SK-N-SH (cell line): ENCODE results near the gene DUXB. TPM values are rescaled to one million over a fixed set of nuclear protein-coding genes. Genes with fewer than 3 reads are reported as not detected.

Source experiments
- CTCF ChIA-PET: fragments of 300-600, 350-600 bp; formaldehyde crosslinking; extraction: SDS; loops from one replicate; lab custom pipeline; 2021; lab: Yijun Ruan, JAX
- POLR2A ChIA-PET: fragments of 350-600 bp; sonication (Branson Sonifier 250); formaldehyde crosslinking; extraction: SDS; loops from one replicate; lab custom pipeline; 2020; ENCODE audit warnings: antibody characterized with exemption, inconsistent platforms; lab: Yijun Ruan, JAX
- DNase-seq: peaks from one replicate; pipeline ENCODE4 v3.0.0; 2012
- H2AFZ ChIP-seq: fragments of 200-600 bp; sonication (generic); 2 replicates; pipeline ENCODE4 v1.8.1; 2016; ENCODE audit warnings: antibody characterized with exemption, mild to moderate bottlenecking, low read depth
- H3F3A ChIP-seq: fragments of 200-600 bp; sonication (generic); replicated peaks from 2 replicates; pipeline ENCODE3; 2016; ENCODE audit warnings: antibody characterized with exemption, mild to moderate bottlenecking; ENCODE audit not compliant: insufficient read depth
- H3K27ac ChIP-seq, 2 experiments: fragments of 200-500 bp in 1 of 2; fragments of 200-600 bp in 1 of 2; sonication (Bioruptor generic) in 1 of 2; sonication (generic), shearing (Covaris generic) in 1 of 2; 2 replicates each; pipeline versions ENCODE4 v1.5.1 to v1.6.1; 2014 to 2016; ENCODE audit warnings: low read depth in 2 of 2, inconsistent platforms in 1 of 2, low read length in 1 of 2, mild to moderate bottlenecking in 1 of 2, mixed read lengths in 1 of 2
- H3K27me3 ChIP-seq: fragments of 200-600 bp; sonication (generic), shearing (Covaris generic); 2 replicates; pipeline ENCODE4 v1.6.1; 2016; ENCODE audit warnings: mixed run types; ENCODE audit not compliant: insufficient read depth
- H3K36me3 ChIP-seq, 2 experiments: fragments of 200-500 bp in 1 of 2; fragments of 200-600 bp in 1 of 2; sonication (Bioruptor generic) in 1 of 2; sonication (generic) in 1 of 2; replicated peaks in 1 of 2; 2 replicates each; pipeline versions ENCODE3 to v1.5.1; 2014 to 2016; ENCODE audit warnings: low read length in 1 of 2, mild to moderate bottlenecking in 1 of 2; ENCODE audit not compliant: insufficient read depth in 2 of 2, control insufficient read depth in 1 of 2
- H3K4me1 ChIP-seq, 2 experiments: fragments of 200-500 bp in 1 of 2; fragments of 200-600 bp in 1 of 2; sonication (Bioruptor generic) in 1 of 2; sonication (generic), shearing (Covaris generic) in 1 of 2; 2 replicates each; pipeline versions ENCODE4 v1.5.1 to v1.6.1; 2014 to 2016; ENCODE audit warnings: low read depth in 1 of 2, low read length in 1 of 2, mixed run types in 1 of 2; ENCODE audit not compliant: insufficient read depth in 2 of 2, control insufficient read depth in 1 of 2
- H3K4me2 ChIP-seq: fragments of 200-600 bp; sonication (generic), shearing (Covaris generic); 2 replicates; pipeline ENCODE4 v1.6.1; 2017; ENCODE audit warnings: mixed run types
- H3K4me3 ChIP-seq, 2 experiments: fragments of 200-500 bp in 1 of 2; fragments of 200-600 bp in 1 of 2; sonication (Bioruptor generic) in 1 of 2; sonication (generic), shearing (Covaris generic) in 1 of 2; 2 replicates each; pipeline versions ENCODE4 v1.5.1 to v1.8.1; 2014 to 2016; ENCODE audit warnings: low read depth in 2 of 2, inconsistent platforms in 1 of 2, low read length in 1 of 2, mild to moderate bottlenecking in 1 of 2, mixed read lengths in 1 of 2, moderate library complexity in 1 of 2
- H3K79me2 ChIP-seq: fragments of 200-600 bp; sonication (generic); 2 replicates; pipeline ENCODE4 v1.8.1; 2017; ENCODE audit warnings: mild to moderate bottlenecking; ENCODE audit not compliant: insufficient read depth
- H3K9ac ChIP-seq: fragments of 200-600 bp; sonication (generic); 2 replicates; pipeline ENCODE4 v1.6.1; 2017; ENCODE audit warnings: mixed run types
- H3K9me2 ChIP-seq: fragments of 200-600 bp; sonication (generic); 2 replicates; pipeline ENCODE4 v1.6.1; 2017; ENCODE audit warnings: mixed run types
- H3K9me3 ChIP-seq: fragments of 200-600 bp; sonication (generic); 2 replicates; pipeline ENCODE4 v1.6.1; 2017; ENCODE audit warnings: mixed run types, mild to moderate bottlenecking, moderate library complexity
- H4K20me1 ChIP-seq: fragments of 200-600 bp; sonication (generic); 2 replicates; pipeline ENCODE4 v1.6.1; 2017; ENCODE audit warnings: mild to moderate bottlenecking, mixed run types; ENCODE audit not compliant: insufficient read depth
- EP300 ChIP-seq, 2 experiments: IDR thresholded peaks; 2 replicates each; pipeline versions ENCODE4 v1.4.0 to v1.6.1; 2012; ENCODE audit warnings: borderline replicate concordance in 1 of 2, low read depth in 1 of 2, low read length in 1 of 2
- EZH2phosphoT487 ChIP-seq: fragments of 200-600 bp; sonication (generic); IDR thresholded peaks from 2 replicates; pipeline ENCODE4 v1.6.1; 2017; ENCODE audit warnings: low read depth, mixed run types, mild to moderate bottlenecking, antibody characterized with exemption, moderate library complexity, borderline replicate concordance
- FOSL2 ChIP-seq: IDR thresholded peaks from 2 replicates; pipeline ENCODE4 v1.4.0; 2012; ENCODE audit warnings: low read depth, mild to moderate bottlenecking, moderate library complexity, borderline replicate concordance
- FOXJ3 ChIP-seq: sonication (generic); formaldehyde crosslinking; IDR thresholded peaks from 2 replicates; pipeline ENCODE4 v1.5.1; 2020; ENCODE audit warnings: mild to moderate bottlenecking, missing genetic modification reagents
- FOXM1 ChIP-seq: IDR thresholded peaks from 2 replicates; pipeline ENCODE4 v1.4.0; 2012; ENCODE audit warnings: low read depth, mild to moderate bottlenecking
- GABPA ChIP-seq: IDR thresholded peaks from 2 replicates; pipeline ENCODE4 v1.4.0; 2012; ENCODE audit warnings: low read depth, mild to moderate bottlenecking
- GATA2 ChIP-seq: sonication (generic); formaldehyde crosslinking; IDR thresholded peaks from 2 replicates; pipeline ENCODE4 v1.5.0; 2020; ENCODE audit warnings: mild to moderate bottlenecking, missing genetic modification reagents
- JUND ChIP-seq: IDR thresholded peaks from 2 replicates; pipeline ENCODE4 v1.4.0; 2012
- MAX ChIP-seq: IDR thresholded peaks from 2 replicates; pipeline ENCODE4 v1.4.0; 2012; ENCODE audit warnings: low read depth
- MXI1 ChIP-seq: IDR thresholded peaks from 2 replicates; pipeline ENCODE4 v1.6.1; 2012; ENCODE audit warnings: mild to moderate bottlenecking, low read depth, low read length, improper control_type of control experiment
- NFIC ChIP-seq: IDR thresholded peaks from 2 replicates; pipeline ENCODE4 v1.4.0; 2012; ENCODE audit warnings: borderline replicate concordance
- NRF1 ChIP-seq: IDR thresholded peaks from 2 replicates; pipeline ENCODE4 v1.6.1; 2012; ENCODE audit warnings: low read depth, mild to moderate bottlenecking, low read length
- RAD21 ChIP-seq: IDR thresholded peaks from 2 replicates; pipeline ENCODE4 v1.6.1; 2012; ENCODE audit warnings: mild to moderate bottlenecking, low read length
- REST ChIP-seq: IDR thresholded peaks from 2 replicates; pipeline ENCODE4 v1.6.1; 2012; ENCODE audit warnings: mild to moderate bottlenecking, low read depth, low read length, moderate library complexity
- SMC3 ChIP-seq: IDR thresholded peaks from 2 replicates; pipeline ENCODE4 v1.6.1; 2012; ENCODE audit warnings: low read depth, low read length, improper control_type of control experiment
- TAF1 ChIP-seq: IDR thresholded peaks from 2 replicates; pipeline ENCODE4 v1.6.1; 2012; ENCODE audit warnings: low read depth, mild to moderate bottlenecking, low read length, moderate library complexity, borderline replicate concordance
- USF1 ChIP-seq: IDR thresholded peaks from 2 replicates; pipeline ENCODE4 v1.4.0; 2012; ENCODE audit warnings: low read depth, borderline replicate concordance
- USF2 ChIP-seq: fragments of 150-350 bp; IDR thresholded peaks from 2 replicates; pipeline ENCODE4 v1.6.1; 2017; ENCODE audit warnings: antibody characterized with exemption, low read length, low read depth, borderline replicate concordance
- YY1 ChIP-seq: IDR thresholded peaks from 2 replicates; pipeline ENCODE4 v1.4.0; 2012; ENCODE audit warnings: low read depth, mild to moderate bottlenecking
- ZBTB33 ChIP-seq: IDR thresholded peaks from 2 replicates; pipeline ENCODE4 v1.4.0; 2012; ENCODE audit warnings: low read depth, borderline replicate concordance
- WGBS: methylation state at CpG from one replicate; pipeline ENCODE4 v1.1.6; 2017; ENCODE audit warnings: low lambda C conversion rate; 5-methylcytosine and 5-hydroxymethylcytosine counted together
- polyA plus RNA-seq, 3 experiments: library from polyadenylated mRNA; depleted of rRNA; stranded (reverse); fragments of >200 nt; gene quantifications; 2 replicates each; pipeline ENCODE4 v1.2.3, GENCODE V29; 2012

Gene DUXB
- polyA plus RNA-seq (2012; rRNA removed): not detected in 2 replicates
- not detected in 2 replicates for polyA plus RNA-seq (2012; cell fraction: cytosol; rRNA removed)
- not detected in 2 replicates for polyA plus RNA-seq (2012; cell fraction: nucleus; rRNA removed)

GRCh38 chr16:75701361-75701760 lies at the start of gene DUXB:
TSS of gene DUXB (minus strand) at chr16:75701461. CDS start at chr16:75701418, 43 bp downstream.
- POLR2A ChIA-PET: no interaction called here

More at GRCh38 chr16:75701361-75701760, at the start of gene DUXB:
- no peaks in the 10 kb centered on the region for H3K9me3 ChIP-seq
- no peaks in the 10 kb centered on the region for H3K9me2 ChIP-seq
- 43% methylated on average over 5 of the region's 5 CpGs for WGBS
- no peaks in the 10 kb centered on the region for H3K27me3 ChIP-seq
- H3K79me2 ChIP-seq: no peaks in the 10 kb centered on the region
- no peak within 1 kb of the TSS for H2AFZ ChIP-seq
- no peaks in the 10 kb centered on the region for H3K4me1 ChIP-seq
- no peak within 1 kb of the TSS for H3K9ac ChIP-seq
- no peak within 1 kb of the TSS for H3K27ac ChIP-seq
- H3F3A ChIP-seq: no peaks in the 10 kb centered on the region
- CTCF ChIA-PET: no interaction called here
- no peaks in the 10 kb centered on the region for H4K20me1 ChIP-seq
- no peak for TF ChIP-seq NFIC
- TF ChIP-seq TAF1: no peak
- no peak for TF ChIP-seq REST
- no peak for TF ChIP-seq FOXJ3 (CRISPR knock-in tag)
- TF ChIP-seq RAD21: no peak
- TF ChIP-seq SMC3: no peak
- no peak for TF ChIP-seq ZBTB33
- TF ChIP-seq YY1: no peak
- TF ChIP-seq GATA2: no peak
- no peak for TF ChIP-seq JUND
- no peak for TF ChIP-seq GABPA
- no peak for TF ChIP-seq MAX
- no peak for TF ChIP-seq NRF1
- no peak for TF ChIP-seq USF2
- no peak for TF ChIP-seq USF1
- no peak for TF ChIP-seq FOSL2
- TF ChIP-seq EZH2phosphoT487: no peak
- TF ChIP-seq FOXM1: no peak
- no peak for TF ChIP-seq EP300 (IDR thresholded peaks at IDR 0.05; ENCODE audit: borderline replicate concordance in 1 of 2, low read depth in 1 of 2, low read length in 1 of 2)
- no peak for TF ChIP-seq MXI1
- DNase-seq: no peak
- no peaks in the 10 kb centered on the region for H3K36me3 ChIP-seq
- H3K4me2 ChIP-seq: no peak within 1 kb of the TSS
- no peak within 1 kb of the TSS for H3K4me3 ChIP-seq
